GM12878 (cell line): ENCODE results near the gene KIF2C.

Experiments used
- CBX3 ChIP-seq: fragments of 200-600 bp; sonication (generic); IDR thresholded peaks from 2 replicates; pipeline ENCODE4 v1.6.1; 2016; ENCODE audit warnings: low read depth, borderline replicate concordance
- CBX5 ChIP-seq: sonication (generic); IDR thresholded peaks from 2 replicates; pipeline ENCODE4 v1.6.1; 2016; ENCODE audit warnings: low read depth, moderate library complexity, mild to moderate bottlenecking, inconsistent platforms
- CTCF ChIP-seq, 3 experiments: IDR thresholded peaks in 2 of 3; conservative IDR thresholded peaks in 1 of 3; 2 replicates each; pipeline ENCODE4 v1.5.1; 2011; ENCODE audit warnings: low read depth in 3 of 3, low read length in 3 of 3, mild to moderate bottlenecking in 3 of 3, control low read depth in 2 of 3, moderate library complexity in 2 of 3, inconsistent platforms in 1 of 3, mixed read lengths in 1 of 3; ENCODE audit not compliant: control insufficient read depth in 2 of 3, insufficient read depth in 1 of 3; ENCODE audit errors: extremely low read depth in 1 of 3
- ELK1 ChIP-seq: IDR thresholded peaks from 2 replicates; pipeline ENCODE4 v1.6.1; 2012; ENCODE audit warnings: low read depth, low read length, improper control_type of control experiment
- ETV6 ChIP-seq, 2 experiments: fragments of 450-650 bp in 1 of 2; IDR thresholded peaks in 1 of 2; conservative IDR thresholded peaks in 1 of 2; 2 replicates each; pipeline ENCODE4 v1.6.1; 2014; ENCODE audit warnings: antibody characterized with exemption in 1 of 2, borderline replicate concordance in 1 of 2, low read depth in 1 of 2, mild to moderate bottlenecking in 1 of 2, moderate library complexity in 1 of 2
- EZH2 ChIP-seq: IDR thresholded peaks from 2 replicates; pipeline ENCODE4 v1.6.1; 2012; ENCODE audit warnings: low read depth, mild to moderate bottlenecking, control low read depth, inconsistent platforms, low read length, borderline replicate concordance; ENCODE audit not compliant: control insufficient read depth
- HCFC1 ChIP-seq: fragments of 150-350 bp; IDR thresholded peaks from 2 replicates; pipeline ENCODE4 v1.6.1; 2014; ENCODE audit warnings: low read length
- HDGF ChIP-seq: fragments of 450-650 bp; IDR thresholded peaks from 2 replicates; pipeline ENCODE4 v1.6.1; 2016; ENCODE audit warnings: antibody characterized with exemption
- NR2C2 ChIP-seq: IDR thresholded peaks from 2 replicates; pipeline ENCODE4 v1.6.1; 2011; ENCODE audit warnings: borderline replicate concordance, low read depth; ENCODE audit not compliant: control insufficient read depth, insufficient read length
- NR2F1 ChIP-seq: fragments of 450-650 bp; conservative IDR thresholded peaks from 2 replicates; pipeline ENCODE4 v1.6.1; 2017; ENCODE audit warnings: mild to moderate bottlenecking
- PBX3 ChIP-seq: IDR thresholded peaks from 2 replicates; pipeline ENCODE4 v1.6.1; 2011; ENCODE audit warnings: mild to moderate bottlenecking, low read depth, low read length, moderate library complexity; ENCODE audit not compliant: insufficient replicate concordance
- POLR2AphosphoS5 ChIP-seq: IDR thresholded peaks from 2 replicates; pipeline ENCODE4 v1.6.1; 2011; ENCODE audit warnings: mild to moderate bottlenecking, low read length, inconsistent platforms
- TARDBP ChIP-seq: IDR thresholded peaks from 2 replicates; pipeline ENCODE4 v1.6.1; 2016; ENCODE audit warnings: borderline replicate concordance
- TCF7 ChIP-seq: IDR thresholded peaks from 2 replicates; pipeline ENCODE4 v1.6.1; 2014; ENCODE audit warnings: antibody characterized with exemption, borderline replicate concordance

- TF ChIP-seq CTCF (IDR thresholded peaks at IDR 0.05 in 2 of 3, conservative IDR thresholded peaks at IDR 0.05 in 1 of 3; ENCODE audit: control insufficient read depth in 2 of 3, extremely low read depth in 1 of 3, insufficient read depth in 1 of 3, low read depth in 3 of 3, low read length in 3 of 3) (no peak), EZH2 (no peak), CBX5 (no peak), POLR2AphosphoS5 (no peak), ETV6 (conservative IDR thresholded peaks at IDR 0.05 in 1 of 2, IDR thresholded peaks at IDR 0.05 in 1 of 2; ENCODE audit: borderline replicate concordance in 1 of 2, low read depth in 1 of 2) (no peak), CBX3 (no peak), ELK1 (no peak), NR2C2 (no peak), HDGF (no peak), PBX3 (no peak), NR2F1 (no peak), HCFC1 (no peak), TCF7 (no peak), TARDBP (no peak)
Measured at GRCh38 chr1:44777969-44778635, 38.5 kb downstream of the KIF2C start.
